HCT116 (cell line): ENCODE measurements around the gene ANO2. TPM values are rescaled to one million over a fixed set of nuclear protein-coding genes. Genes with fewer than 3 reads are reported as not detected.

Experiments
- ATAC-seq: fragments of 200-7000 bp; cut with Tn5 transposase; 2 replicates; pipeline ENCODE4 v1.9.1; 2020; ENCODE audit warnings: mild to moderate bottlenecking, moderate library complexity
- BruUV-seq: library from RNA; stranded (reverse); fragments of 400-500 nt; replicated peaks from 2 replicates; lab custom pipeline; 2021; lab: Mats Ljungman, UMichigan
- CTCF ChIA-PET: fragments of 300-600 bp; sonication (Branson Sonifier 250); formaldehyde crosslinking; loops from one replicate; lab custom pipeline; 2021; ENCODE audit warnings: antibody characterized with exemption; lab: Charles Lee
- POLR2A ChIA-PET: fragments of 300-600, 350-600 bp; sonication (Branson Sonifier 250); formaldehyde crosslinking; loops from one replicate; lab custom pipeline; 2021; ENCODE audit warnings: antibody characterized with exemption; lab: Charles Lee
- RAD21 ChIA-PET, 2 experiments: fragments of 300-600 bp; sonication (Branson Sonifier 250); formaldehyde crosslinking; loops; one replicate each; lab custom pipeline; 2023; ENCODE audit warnings: low total read pairs in 2 of 2; ENCODE audit not compliant: uncharacterized antibody in 2 of 2, unreplicated experiment in 2 of 2, low non-redundant PET in 1 of 2; lab: Charles Lee
- DNase-seq: peaks from one replicate; pipeline ENCODE4 v3.0.0-alpha.2; 2010; ENCODE audit warnings: low read depth, low spot score
- H2AFZ ChIP-seq: fragments of 200-600 bp; shearing (Covaris generic), sonication (generic); 2 replicates; pipeline ENCODE4 v1.6.1; 2017; ENCODE audit warnings: low read depth, mixed run types, mixed read lengths, antibody characterized with exemption, low read length; ENCODE audit not compliant: poor library complexity, severe bottlenecking
- H3K27ac ChIP-seq: 2 replicates; pipeline ENCODE4 v1.5.1; 2012; ENCODE audit warnings: low read depth, low read length
- H3K27me3 ChIP-seq: fragments of 200-600 bp; sonication (generic); 2 replicates; pipeline ENCODE4 v1.6.1; 2016; ENCODE audit warnings: mixed run types, low read length, mixed read lengths; ENCODE audit not compliant: insufficient read depth
- H3K36me3 ChIP-seq, 2 experiments: fragments of 200-500 bp in 1 of 2; fragments of 200-600 bp in 1 of 2; sonication (Bioruptor generic) in 1 of 2; sonication (generic) in 1 of 2; 2 replicates each; pipeline versions ENCODE4 v1.5.1 to v1.6.1; 2014 to 2016; ENCODE audit warnings: low read length in 2 of 2, inconsistent platforms in 1 of 2, mixed read lengths in 1 of 2, mixed run types in 1 of 2; ENCODE audit not compliant: insufficient read depth in 2 of 2, control insufficient read depth in 1 of 2
- H3K4me1 ChIP-seq, 2 experiments: fragments of 200-600 bp in 1 of 2; sonication (generic) in 1 of 2; 2 replicates each; pipeline versions ENCODE4 v1.5.1 to v1.6.1; 2012 to 2017; ENCODE audit warnings: low read length in 2 of 2, inconsistent platforms in 1 of 2, mild to moderate bottlenecking in 1 of 2, mixed read lengths in 1 of 2, mixed run types in 1 of 2, moderate library complexity in 1 of 2; ENCODE audit not compliant: insufficient read depth in 2 of 2, control insufficient read depth in 1 of 2
- H3K4me2 ChIP-seq: fragments of 200-600 bp; sonication (generic); 2 replicates; pipeline ENCODE4 v1.6.1; 2017; ENCODE audit warnings: mixed run types, low read length, mixed read lengths
- H3K4me3 ChIP-seq, 2 experiments: fragments of 200-600 bp in 1 of 2; sonication (generic) in 1 of 2; replicated peaks in 1 of 2; 2 replicates each; pipeline ENCODE4 v1.5.1; 2011 to 2016; ENCODE audit warnings: low read length in 2 of 2, control low read depth in 1 of 2, low read depth in 1 of 2, mild to moderate bottlenecking in 1 of 2, mixed read lengths in 1 of 2, mixed run types in 1 of 2
- H3K79me2 ChIP-seq: fragments of 200-600 bp; sonication (generic); 2 replicates; pipeline ENCODE4 v1.6.1; 2017; ENCODE audit warnings: mild to moderate bottlenecking, mixed run types, low read length, moderate library complexity, mixed read lengths; ENCODE audit not compliant: insufficient read depth
- H3K9ac ChIP-seq: fragments of 200-600 bp; sonication (generic); 2 replicates; pipeline ENCODE4 v1.6.1; 2016; ENCODE audit warnings: low read length, mixed read lengths
- H3K9me2 ChIP-seq: fragments of 200-600 bp; sonication (generic), shearing (Covaris generic); 2 replicates; pipeline ENCODE4 v1.6.1; 2017; ENCODE audit warnings: mixed run types, mild to moderate bottlenecking, moderate library complexity; ENCODE audit not compliant: insufficient read depth
- H3K9me3 ChIP-seq, 2 experiments: fragments of 200-500 bp in 1 of 2; fragments of 200-600 bp in 1 of 2; sonication (Bioruptor generic) in 1 of 2; sonication (generic) in 1 of 2; 2 replicates each; pipeline ENCODE4 v1.6.1; 2014 to 2017; ENCODE audit warnings: low read length in 2 of 2, mixed read lengths in 2 of 2, inconsistent platforms in 1 of 2, low read depth in 1 of 2, mild to moderate bottlenecking in 1 of 2, mixed run types in 1 of 2, moderate library complexity in 1 of 2; ENCODE audit not compliant: control insufficient read depth in 1 of 2, insufficient read depth in 1 of 2
- H4K20me1 ChIP-seq: fragments of 200-600 bp; sonication (generic), shearing (Covaris generic); 2 replicates; pipeline ENCODE4 v1.6.1; 2017; ENCODE audit warnings: mixed run types, mild to moderate bottlenecking, moderate library complexity; ENCODE audit not compliant: insufficient read depth
- CTCF ChIP-seq, 3 experiments: fragments of 200-600 bp in 1 of 3; sonication (generic) in 1 of 3; IDR thresholded peaks in 2 of 3; conservative IDR thresholded peaks in 1 of 3; 2 replicates each; pipeline ENCODE4 v1.5.1; 2012 to 2017; ENCODE audit warnings: low read depth in 2 of 3, low read length in 2 of 3, antibody characterized with exemption in 1 of 3, borderline replicate concordance in 1 of 3, control low read depth in 1 of 3, mild to moderate bottlenecking in 1 of 3, mixed read lengths in 1 of 3, mixed run types in 1 of 3, moderate library complexity in 1 of 3; ENCODE audit not compliant: insufficient read depth in 1 of 3
- ELF1 ChIP-seq: IDR thresholded peaks from 2 replicates; pipeline ENCODE4 v1.6.1; 2012; ENCODE audit warnings: low read depth, borderline replicate concordance
- EZH2phosphoT487 ChIP-seq: fragments of 200-600 bp; IDR thresholded peaks from 2 replicates; pipeline ENCODE4 v1.6.1; 2018; ENCODE audit warnings: antibody characterized with exemption, borderline replicate concordance
- JUND ChIP-seq: IDR thresholded peaks from 2 replicates; pipeline ENCODE4 v1.6.1; 2012
- POLR2A ChIP-seq: IDR thresholded peaks from 2 replicates; pipeline ENCODE4 v1.7.0; 2011; ENCODE audit warnings: borderline replicate concordance; ENCODE audit not compliant: insufficient read depth, insufficient read length; ENCODE audit errors: extremely low read depth
- RAD21 ChIP-seq: IDR thresholded peaks from 2 replicates; pipeline ENCODE4 v1.6.1; 2012; ENCODE audit warnings: low read depth, mild to moderate bottlenecking
- REST ChIP-seq: IDR thresholded peaks from 2 replicates; pipeline ENCODE4 v1.6.1; 2012; ENCODE audit warnings: low read depth
- SP1 ChIP-seq: IDR thresholded peaks from 2 replicates; pipeline ENCODE4 v1.6.1; 2012; ENCODE audit warnings: low read depth
- ZNF274 ChIP-seq: fragments of 200-500 bp; sonication (Bioruptor generic); IDR thresholded peaks from 2 replicates; pipeline ENCODE4 v1.6.1; 2014; ENCODE audit warnings: mild to moderate bottlenecking, low read depth, low read length, inconsistent platforms
- intact Hi-C: fragments of 100-400 bp; cut with micrococcal nuclease; formaldehyde crosslinking; loops from 2 replicates; pipeline ENCODE4 v1.10.0; 2022
- total RNA-seq: library from RNA; stranded (reverse); gene quantifications from one replicate; pipeline ENCODE4 v1.2.1, GENCODE V29; 2021; ENCODE audit not compliant: unreplicated experiment

The ANO2 gene
- total RNA-seq, 1 experiment from 2014 or later: not detected

DNA sequence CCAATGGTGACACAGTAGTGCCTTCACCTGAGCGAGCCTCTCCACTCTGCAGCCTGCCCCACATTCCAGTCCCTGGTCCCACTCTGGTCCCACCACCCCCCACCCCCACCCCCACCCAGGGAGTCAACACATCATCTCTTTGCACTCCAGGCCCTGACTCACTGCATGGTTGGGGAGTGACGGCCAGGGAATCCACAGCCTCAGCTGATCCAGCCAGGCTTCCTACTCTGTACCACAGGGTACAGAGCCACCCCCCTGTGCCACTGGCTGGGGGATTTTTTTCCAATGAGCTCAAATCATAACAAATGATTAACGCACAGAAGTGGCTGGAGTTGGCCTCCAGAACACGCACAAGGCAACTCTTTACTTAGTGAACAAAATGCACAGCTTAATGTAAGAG, 279.4 kb downstream of the ANO2 start:
- H3K4me2 ChIP-seq: no peak overlapping the region
- H3K9me2 ChIP-seq: no peaks in the 10 kb centered on the region
- H3K4me3 ChIP-seq: no peak overlapping the region
- no peak overlapping the region for H3K9ac ChIP-seq
- TF ChIP-seq POLR2A: no peak
- no peak for TF ChIP-seq EZH2phosphoT487
- TF ChIP-seq ELF1: no peak
- no peak for TF ChIP-seq SP1
- TF ChIP-seq RAD21: no peak
- no peak for TF ChIP-seq CTCF (IDR thresholded peaks at IDR 0.05 in 2 of 3, conservative IDR thresholded peaks at IDR 0.05 in 1 of 3; ENCODE audit: borderline replicate concordance in 1 of 3, insufficient read depth in 1 of 3, low read depth in 2 of 3, low read length in 2 of 3)
- no peak for TF ChIP-seq ZNF274
- TF ChIP-seq JUND: no peak
- no peak for TF ChIP-seq REST
- no peak overlapping the region for H3K27ac ChIP-seq
- 0 out of 2 replicates have a peak, but pooled peaks cover 7% of the 10 kb centered on the region for H3K27me3 ChIP-seq
- POLR2A ChIA-PET: no interaction called here
- intact Hi-C loops: no loop called here
- no peaks in the 10 kb centered on the region for H3K36me3 ChIP-seq
- no peak overlapping the region for H2AFZ ChIP-seq
- DNase-seq (no peak), ATAC-seq (no peak)
- RAD21 ChIA-PET: no interaction called here
- CTCF ChIA-PET: no interaction called here
- H3K9me3 ChIP-seq: no peaks in the 10 kb centered on the region
- no peaks in the 10 kb centered on the region for H4K20me1 ChIP-seq
- BruUV-seq: no TSS peak
- H3K79me2 ChIP-seq: no peaks in the 10 kb centered on the region
- no peaks in the 10 kb centered on the region for H3K4me1 ChIP-seq
